GM18868 (cell line): ENCODE results near the gene NHERF1.

Source experiments
- ATAC-seq: cut with Tn5 transposase; IDR thresholded peaks from one replicate; pipeline ENCODE4 v1.9.1; 2021; ENCODE audit warnings: mild to moderate bottlenecking, moderate library complexity; ENCODE audit not compliant: unreplicated experiment

NHERF1 gene

DNA sequence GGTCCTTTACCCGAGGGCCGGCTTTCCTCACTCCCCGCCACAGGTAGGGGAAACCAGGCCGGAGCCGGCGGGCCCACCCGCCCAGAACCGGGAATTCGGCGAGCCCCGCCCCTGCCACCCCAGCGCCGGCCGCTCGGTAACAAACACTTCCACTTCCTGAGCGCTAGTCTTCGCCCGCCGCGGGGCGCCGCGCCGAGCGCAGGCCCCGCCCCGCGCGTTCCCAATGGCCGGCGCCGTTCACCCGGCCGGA is 224 bp upstream of the NHERF1 start:
- ATAC-seq: no peak

- peak; percentile 14 for ATAC-seq
Observed at GRCh38 chr17:74749279-74750038, 1.0 kb downstream of the NHERF1 start.

- no peak for ATAC-seq
Observed at GRCh38 chr17:74750039-74750326, 1.6 kb downstream of the NHERF1 start.

- ATAC-seq: no peak
Observed at GRCh38 chr17:74750327-74751069, 2.1 kb downstream of the NHERF1 start.

DNA sequence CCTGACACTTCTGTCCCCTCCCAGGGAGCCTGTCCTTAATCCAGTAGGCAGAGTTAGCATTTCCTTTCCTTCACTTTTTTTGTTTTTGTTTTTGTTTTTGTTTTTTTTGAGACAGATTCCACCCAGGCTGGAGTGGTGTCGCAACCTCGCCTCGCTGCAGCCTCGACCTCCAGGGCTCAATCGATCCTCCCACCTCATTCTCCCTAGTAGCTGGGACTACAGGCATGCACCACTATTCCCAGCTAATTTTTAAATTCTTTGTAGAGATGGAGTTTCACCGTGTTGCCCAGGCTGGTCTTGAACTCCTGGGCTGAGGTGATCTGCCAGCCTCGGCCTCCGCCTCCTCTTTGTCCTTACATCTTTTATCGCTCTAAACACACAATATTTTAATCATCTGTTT is 4.0 kb downstream of the NHERF1 start:
- no peak for ATAC-seq

DNA sequence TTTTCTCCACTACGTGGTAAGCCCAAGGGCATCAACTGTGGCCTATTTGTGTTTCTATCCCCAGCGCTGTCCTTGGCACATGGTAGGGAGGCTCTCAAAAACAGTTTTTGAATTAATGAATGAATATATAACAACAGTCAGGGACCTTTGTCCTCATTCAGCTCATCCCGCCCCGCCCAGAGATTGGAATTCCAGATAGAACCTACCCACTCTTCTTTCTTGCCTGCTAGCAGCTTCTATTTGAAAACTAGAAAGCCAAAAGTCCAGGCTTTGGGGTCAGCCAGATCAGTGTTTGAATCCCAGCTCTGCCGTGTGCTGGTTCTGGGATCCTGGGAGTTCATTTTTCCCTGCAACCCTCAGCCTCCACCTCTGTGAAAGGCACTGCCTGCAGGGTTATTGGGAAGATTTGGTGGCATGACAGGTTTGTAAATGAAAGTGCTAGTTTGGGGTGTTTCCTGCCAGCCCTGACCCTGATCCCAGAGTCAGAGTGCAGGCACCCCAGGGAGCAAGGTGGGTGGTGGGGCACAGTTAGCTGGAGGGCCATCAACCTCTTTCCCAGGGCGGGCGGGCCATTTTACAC is 4.5 kb downstream of the NHERF1 start:
- no peak for ATAC-seq

DNA sequence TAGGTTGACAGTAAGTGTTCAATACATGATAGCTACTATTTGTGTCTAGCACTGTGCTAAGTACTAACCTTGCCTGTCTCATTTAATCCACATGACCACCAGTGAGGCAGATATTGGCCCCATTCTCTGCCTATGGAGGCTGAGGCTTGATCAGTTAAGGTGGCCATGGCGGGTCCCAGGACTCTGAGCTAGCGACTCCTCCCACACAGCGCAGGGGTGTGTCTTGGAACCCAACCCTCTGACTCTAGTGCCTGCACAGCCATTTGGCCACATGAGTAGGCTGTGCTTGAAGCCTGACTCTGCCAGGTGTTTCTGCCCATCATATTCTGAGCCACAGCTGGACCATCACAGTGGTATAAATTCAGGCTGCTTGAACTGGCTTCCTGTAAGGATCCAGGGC is 6.4 kb downstream of the NHERF1 start:
- ATAC-seq: no peak

DNA sequence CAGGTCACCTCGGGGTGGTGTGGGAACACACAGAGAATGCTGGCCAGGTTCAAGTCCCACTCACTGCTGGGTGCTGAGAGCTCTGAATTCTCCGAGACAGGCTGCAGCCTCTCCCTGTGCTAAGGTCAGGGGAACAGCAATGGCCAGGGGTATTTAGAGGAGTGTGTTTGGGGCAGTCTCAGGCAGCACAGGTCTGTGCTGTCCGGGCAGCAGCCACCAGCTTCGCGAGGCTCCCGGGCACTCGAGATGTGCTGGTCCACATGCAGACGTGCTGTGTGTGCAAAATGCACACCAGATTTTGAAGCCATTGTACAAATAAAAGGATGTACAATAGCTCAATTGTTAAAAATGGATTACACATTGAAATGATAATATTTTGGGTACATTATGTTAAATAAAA is 7.1 kb downstream of the NHERF1 start:
- ATAC-seq: no peak

GRCh38 chr17:74756891-74757290 is 8.5 kb downstream of the NHERF1 start:
- ATAC-seq: no peak

GRCh38 chr17:74757502-74757901 is 9.1 kb downstream of the NHERF1 start:
- ATAC-seq: no peak

GRCh38 chr17:74757931-74758847 is 9.8 kb downstream of the NHERF1 start:
- no peak for ATAC-seq

GRCh38 chr17:74758848-74759168 is 10.4 kb downstream of the NHERF1 start:
- ATAC-seq: peak; percentile 27

- peak; percentile 57 for ATAC-seq
Observed at GRCh38 chr17:74759243-74759801, 10.9 kb downstream of the NHERF1 start.

- ATAC-seq: no peak
Observed at GRCh38 chr17:74759941-74760340, 11.5 kb downstream of the NHERF1 start.

DNA sequence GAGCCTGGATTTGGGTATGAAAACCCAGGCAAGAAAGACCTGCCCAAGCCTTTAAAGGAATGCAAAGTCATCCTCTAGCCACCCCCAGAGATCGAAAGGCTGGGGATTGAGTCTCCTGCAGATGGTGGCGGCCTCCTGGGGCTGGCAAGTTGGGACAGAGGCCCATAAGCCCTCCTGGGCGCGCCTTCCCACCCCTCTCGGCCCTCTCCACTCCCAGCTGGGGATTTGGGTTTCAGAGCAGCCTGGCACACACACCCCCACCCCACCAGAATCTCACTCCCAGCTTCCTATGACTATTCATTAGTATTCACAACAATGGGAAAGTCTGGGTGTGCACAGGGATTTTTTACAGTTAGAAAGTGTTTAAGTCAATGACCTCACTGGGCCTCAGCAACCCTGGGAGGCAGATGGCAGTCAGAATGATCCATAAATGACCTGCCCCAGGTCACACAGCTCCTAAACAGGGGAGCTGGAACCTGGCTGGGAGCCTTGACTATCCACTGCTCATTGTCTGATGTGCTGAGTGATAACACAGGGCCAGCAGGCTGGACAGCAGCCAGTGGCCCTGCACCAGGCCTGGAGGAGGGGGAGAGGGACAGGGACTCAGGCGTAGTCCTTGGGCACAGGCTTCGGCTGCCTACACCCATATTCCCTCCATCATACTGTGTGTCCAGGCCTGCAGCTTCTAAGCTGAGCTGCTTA is 12.1 kb downstream of the NHERF1 start:
- ATAC-seq: no peak

DNA sequence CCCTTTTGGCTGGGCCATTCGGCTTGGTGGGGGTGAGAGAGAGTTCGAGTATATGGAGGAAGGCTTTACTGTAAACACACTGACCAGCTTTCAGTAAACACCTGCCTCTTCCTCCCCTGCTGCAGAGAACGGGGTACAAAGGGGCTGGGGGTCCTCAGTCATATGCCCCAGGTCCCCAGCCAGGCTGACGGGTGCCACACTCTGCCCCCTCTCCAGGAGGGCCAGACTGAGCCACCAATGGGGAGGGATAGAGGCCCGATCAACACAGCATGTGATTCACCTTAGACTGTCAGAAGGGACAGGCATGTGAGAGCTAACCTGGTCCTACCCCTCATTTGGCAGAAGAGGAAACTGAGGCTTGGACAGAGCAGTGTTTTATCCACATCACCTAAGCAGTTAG is 13.0 kb downstream of the NHERF1 start:
- no peak for ATAC-seq

- ATAC-seq: no peak
Observed at GRCh38 chr17:74761931-74762330, 13.5 kb downstream of the NHERF1 start.

GRCh38 chr17:74763565-74764387 is 15.3 kb downstream of the NHERF1 start:
- no peak for ATAC-seq

DNA sequence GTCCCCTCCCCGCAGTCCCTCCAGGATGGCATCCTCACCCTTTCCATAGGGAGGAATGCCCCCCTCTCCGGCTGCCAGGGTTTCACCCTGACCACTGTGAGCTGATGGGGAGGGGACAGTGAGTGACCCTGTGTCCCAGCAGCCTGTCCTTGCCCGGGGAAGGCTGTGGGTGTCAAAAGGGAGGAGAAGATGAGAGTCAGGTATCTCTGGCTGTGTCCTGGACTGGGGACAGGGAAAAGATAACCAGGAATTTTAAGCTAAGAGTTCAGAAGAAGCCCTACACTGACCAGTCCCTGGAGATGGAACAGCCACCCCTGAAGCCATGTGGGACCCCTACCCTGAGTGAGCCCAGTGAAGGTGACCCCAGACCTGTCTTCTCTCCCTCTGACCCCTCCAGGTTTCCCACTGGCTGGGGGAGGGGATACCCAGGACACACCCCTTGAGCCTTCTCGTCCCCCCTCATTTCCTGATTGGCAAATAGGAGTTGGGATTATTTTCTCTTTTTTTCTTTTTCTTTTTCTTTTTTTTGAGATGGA is 16.4 kb downstream of the NHERF1 start:
- no peak for ATAC-seq

DNA sequence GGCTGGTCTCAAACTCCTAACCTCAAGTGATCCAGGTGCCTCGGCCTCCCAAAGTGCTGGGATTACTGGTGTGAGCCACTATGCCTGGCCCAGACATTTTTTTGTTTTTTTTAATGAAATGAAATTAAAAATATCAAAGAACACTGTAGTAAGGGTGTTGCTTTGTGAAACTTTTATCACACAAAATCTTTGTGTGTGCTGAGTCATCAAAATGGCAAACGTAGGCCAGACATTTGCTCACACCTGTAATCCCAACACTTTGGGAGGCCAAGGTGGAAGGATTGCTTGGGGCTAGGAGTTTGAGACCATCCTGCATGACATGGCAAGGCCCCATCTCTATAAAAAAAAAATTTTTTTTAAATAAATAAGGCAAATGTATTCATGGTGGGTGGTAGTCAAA is 18.0 kb downstream of the NHERF1 start:
- ATAC-seq: no peak
